Panc1 (cell line): ENCODE data around the gene RAP1GAP2. TPM values are rescaled to one million over a fixed set of nuclear protein-coding genes. Genes with fewer than 3 reads are reported as not detected.

Experiments used
- ATAC-seq: fragments of 200-7000 bp; cut with Tn5 transposase; 2 replicates; pipeline ENCODE4 v1.9.1; 2020; ENCODE audit warnings: mild to moderate bottlenecking, moderate library complexity
- BruUV-seq: library from RNA; stranded (reverse); fragments of 400-500 nt; replicated peaks from 2 replicates; lab custom pipeline; 2021; lab: Mats Ljungman, UMichigan
- CTCF ChIA-PET: fragments of 300-600 bp; sonication (Branson Sonifier 250); formaldehyde crosslinking; loops from one replicate; lab custom pipeline; 2022; ENCODE audit warnings: antibody characterized with exemption; lab: Charles Lee
- POLR2A ChIA-PET: fragments of 300-600 bp; sonication (Branson Sonifier 250); formaldehyde crosslinking; loops from one replicate; lab custom pipeline; 2022; ENCODE audit warnings: antibody characterized with exemption; lab: Charles Lee
- DNase-seq: peaks from one replicate; pipeline ENCODE4 v3.0.0-alpha.2; 2010; ENCODE audit warnings: low read depth, low spot score
- H3K27ac ChIP-seq: 2 replicates; pipeline ENCODE4 v1.5.1; 2011; ENCODE audit warnings: mild to moderate bottlenecking, low read length, inconsistent platforms
- H3K27me3 ChIP-seq: fragments of 200-500 bp; sonication (Bioruptor generic); 2 replicates; pipeline ENCODE4 v1.6.0; 2014; ENCODE audit warnings: low read length, inconsistent platforms; ENCODE audit not compliant: control insufficient read depth, insufficient read depth
- H3K36me3 ChIP-seq: fragments of 200-500 bp; sonication (Bioruptor generic); 2 replicates; pipeline ENCODE4 v1.5.1; 2014; ENCODE audit warnings: inconsistent platforms, mild to moderate bottlenecking, low read length, moderate library complexity; ENCODE audit not compliant: control insufficient read depth, insufficient read depth
- H3K4me1 ChIP-seq: 2 replicates; pipeline ENCODE4 v1.5.1; 2011; ENCODE audit warnings: inconsistent platforms, mild to moderate bottlenecking, low read length, moderate library complexity; ENCODE audit not compliant: control insufficient read depth, insufficient read depth
- H3K4me3 ChIP-seq, 2 experiments: 2 replicates each; pipeline ENCODE4 v1.5.1; 2011 to 2012; ENCODE audit warnings: low read depth in 2 of 2, low read length in 2 of 2, mild to moderate bottlenecking in 2 of 2, inconsistent platforms in 1 of 2, moderate library complexity in 1 of 2
- H3K9me3 ChIP-seq: fragments of 200-500 bp; sonication (Bioruptor generic); 2 replicates; pipeline ENCODE4 v1.5.1; 2014; ENCODE audit warnings: low read depth, mild to moderate bottlenecking, inconsistent platforms, low read length, moderate library complexity; ENCODE audit not compliant: control insufficient read depth, insufficient read depth
- CTCF ChIP-seq: fragments of 450-650 bp; IDR thresholded peaks from 2 replicates; pipeline ENCODE4 v1.5.1; 2017; ENCODE audit warnings: mild to moderate bottlenecking
- POLR2AphosphoS5 ChIP-seq: IDR thresholded peaks from 2 replicates; pipeline ENCODE4 v1.6.1; 2012; ENCODE audit warnings: mild to moderate bottlenecking, low read depth, low read length, moderate library complexity
- REST ChIP-seq, 2 experiments: IDR thresholded peaks; 2 replicates each; pipeline ENCODE4 v1.6.1; 2011 to 2012; ENCODE audit warnings: low read depth in 2 of 2, control low read depth in 1 of 2, low read length in 1 of 2, mild to moderate bottlenecking in 1 of 2, moderate library complexity in 1 of 2; ENCODE audit not compliant: insufficient read depth in 1 of 2
- SIN3A ChIP-seq: IDR thresholded peaks from 2 replicates; pipeline ENCODE4 v1.6.1; 2012; ENCODE audit warnings: low read depth, mild to moderate bottlenecking, low read length, moderate library complexity, borderline replicate concordance; ENCODE audit not compliant: insufficient read depth
- TCF7L2 ChIP-seq: IDR thresholded peaks from 2 replicates; pipeline ENCODE4 v1.6.1; 2011; ENCODE audit warnings: mild to moderate bottlenecking, low read depth, low read length, inconsistent platforms
- in situ Hi-C: cut with HindIII; loops from 2 replicates; pipeline ENCODE4 v1.10.0; 2016; ENCODE audit warnings: low sequenced_read_pairs, low pct_unique_long_range_greater_than_20kb
- intact Hi-C: fragments of 100-400 bp; cut with micrococcal nuclease; formaldehyde crosslinking; loops from one replicate; pipeline ENCODE4 v1.10.0; 2022; ENCODE audit not compliant: unreplicated experiment
- total RNA-seq: library from RNA; stranded (reverse); gene quantifications from one replicate; pipeline ENCODE4 v1.2.1, GENCODE V29; 2021; ENCODE audit not compliant: unreplicated experiment

RAP1GAP2 gene
- total RNA-seq, 1 experiment from 2014 or later = 10.0 TPM

GRCh38 chr17:3026125-3026855, 230.1 kb downstream of the RAP1GAP2 start:
- Histone ChIP-seq H3K27ac (no peak overlapping the region), H3K36me3 (no peaks in the 10 kb centered on the region), H3K27me3 (no peaks in the 10 kb centered on the region), H3K9me3 (no peaks in the 10 kb centered on the region; the same call in 1 of the 2 replicates), H3K4me3 (no peak overlapping the region), H3K4me1 (no peaks in the 10 kb centered on the region)
- intact Hi-C loops (no loop called here), in situ Hi-C loops (no loop called here)
- BruUV-seq = no TSS peak
- no peak for DNase-seq
- POLR2A ChIA-PET = interaction anchor here (0.7 kb wide), 1 partner anchor 13 kb away, joined by 3 read pairs; no protein-coding TSS in a partner anchor
- TF ChIP-seq SIN3A = no peak
- no peak for TF ChIP-seq POLR2AphosphoS5
- no peak for TF ChIP-seq TCF7L2
- CTCF ChIA-PET = no interaction called here
- ATAC-seq = no peak

GRCh38 chr17:3026856-3027751, 230.9 kb downstream of the RAP1GAP2 start:
- no peak overlapping the region for H3K27ac ChIP-seq
- CTCF ChIA-PET = interaction anchor here (0.5 kb wide), 1 partner anchor 192 kb away, joined by 3 read pairs; no protein-coding TSS in a partner anchor
- no peaks in the 10 kb centered on the region; the same call in 1 of the 2 replicates for H3K9me3 ChIP-seq
- no peak overlapping the region for H3K4me3 ChIP-seq
- H3K36me3 ChIP-seq = no peaks in the 10 kb centered on the region
- BruUV-seq = no TSS peak
- DNase-seq = no peak
- no peaks in the 10 kb centered on the region for H3K4me1 ChIP-seq
- TF ChIP-seq POLR2AphosphoS5 (no peak), REST (IDR thresholded peaks at IDR 0.05; ENCODE audit: insufficient read depth in 1 of 2, low read depth in 2 of 2, low read length in 1 of 2) (no peak), SIN3A (no peak), TCF7L2 (no peak), CTCF (no peak)
- intact Hi-C loops = no loop called here
- POLR2A ChIA-PET = no interaction called here
- no peak for ATAC-seq
- H3K27me3 ChIP-seq = no peaks in the 10 kb centered on the region
- in situ Hi-C loops = no loop called here
